Tibial artery (tissue), 4 donors: ENCODE measurements around the gene THADA.

Experiments
- DNase-seq, 2 donors: peaks; one replicate each; pipeline ENCODE4 v3.0.0-alpha.2; 2019
- H3K27ac ChIP-seq, 2 donors: fragments of 200-600 bp; sonication (generic) in 1 of 2; 1 replicate in 1 of 2; 2 replicates in 1 of 2; pipeline ENCODE4 v1.5.1; 2018 to 2019; ENCODE audit warnings: mild to moderate bottlenecking in 1 of 2
- H3K27me3 ChIP-seq, 2 donors: fragments of 200-600 bp; sonication (generic) in 1 of 2; one replicate each; pipeline versions ENCODE4 v1.5.1 to v1.6.0; 2016 to 2019
- H3K36me3 ChIP-seq, 3 donors: fragments of 200-600 bp; sonication (generic) in 2 of 3; one replicate each; pipeline ENCODE4 v1.5.1; 2016 to 2019; ENCODE audit warnings: mild to moderate bottlenecking in 2 of 3
- H3K4me1 ChIP-seq, 4 donors: fragments of 200-600 bp; sonication (generic) in 2 of 4; 1 replicate in 3 of 4; 2 replicates in 1 of 4; pipeline ENCODE4 v1.5.1; 2016 to 2019
- H3K4me3 ChIP-seq, 2 donors: fragments of 200-600 bp; sonication (generic) in 1 of 2; 1 replicate in 1 of 2; 2 replicates in 1 of 2; pipeline ENCODE4 v1.5.1; 2018 to 2019; ENCODE audit warnings: mild to moderate bottlenecking in 2 of 2
- H3K9me3 ChIP-seq, 3 donors: fragments of 200-600 bp; sonication (generic) in 1 of 3; one replicate each; pipeline ENCODE4 v1.5.1; 2016 to 2019
- intact Hi-C: fragments of 100-400 bp; cut with DNase I; formaldehyde crosslinking; loops from one replicate; pipeline ENCODE4 v1.15.0; 2023; ENCODE audit warnings: low total_unique reads
- TF ChIP-seq, protein P1 (sequence below), 2 experiments: fragments of 200-600 bp in 1 of 2; fragments of 450-650 bp in 1 of 2; IDR thresholded peaks; one replicate each; pipeline ENCODE4 v1.5.1; 2017 to 2019; ENCODE audit warnings: antibody characterized with exemption in 2 of 2, mild to moderate bottlenecking in 1 of 2, moderate library complexity in 1 of 2

The THADA gene

DNA sequence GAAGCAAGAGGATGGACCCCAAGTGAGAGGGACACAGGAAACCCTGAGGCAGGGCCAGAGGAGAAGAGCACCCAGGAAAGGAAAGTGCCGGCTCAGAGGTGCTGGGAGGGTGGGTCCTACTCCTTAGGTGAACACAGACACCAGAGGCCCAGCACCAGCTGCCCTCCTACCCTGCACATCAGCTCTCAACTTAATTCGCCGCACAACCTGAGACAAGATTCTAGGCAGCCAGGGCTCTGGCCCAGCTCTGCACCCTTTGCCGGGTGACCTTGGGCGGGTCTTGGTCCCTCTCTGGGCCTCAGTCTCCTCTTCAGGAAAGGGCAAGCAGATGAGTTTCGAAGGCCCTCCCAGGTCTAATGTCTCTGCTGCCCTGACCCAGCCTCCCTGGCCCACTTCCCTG, 397.6 kb downstream of the THADA start:
- no peaks in the 10 kb centered on the region for H3K27me3 ChIP-seq
- no peaks in the 10 kb centered on the region for H3K4me1 ChIP-seq
- H3K4me3 ChIP-seq: no peak overlapping the region
- no peaks in the 10 kb centered on the region for H3K36me3 ChIP-seq
- no peak for DNase-seq
- H3K9me3 ChIP-seq: no peaks in the 10 kb centered on the region
- intact Hi-C loops: no loop called here
- no peak overlapping the region for H3K27ac ChIP-seq
- TF ChIP-seq, protein P1, sequence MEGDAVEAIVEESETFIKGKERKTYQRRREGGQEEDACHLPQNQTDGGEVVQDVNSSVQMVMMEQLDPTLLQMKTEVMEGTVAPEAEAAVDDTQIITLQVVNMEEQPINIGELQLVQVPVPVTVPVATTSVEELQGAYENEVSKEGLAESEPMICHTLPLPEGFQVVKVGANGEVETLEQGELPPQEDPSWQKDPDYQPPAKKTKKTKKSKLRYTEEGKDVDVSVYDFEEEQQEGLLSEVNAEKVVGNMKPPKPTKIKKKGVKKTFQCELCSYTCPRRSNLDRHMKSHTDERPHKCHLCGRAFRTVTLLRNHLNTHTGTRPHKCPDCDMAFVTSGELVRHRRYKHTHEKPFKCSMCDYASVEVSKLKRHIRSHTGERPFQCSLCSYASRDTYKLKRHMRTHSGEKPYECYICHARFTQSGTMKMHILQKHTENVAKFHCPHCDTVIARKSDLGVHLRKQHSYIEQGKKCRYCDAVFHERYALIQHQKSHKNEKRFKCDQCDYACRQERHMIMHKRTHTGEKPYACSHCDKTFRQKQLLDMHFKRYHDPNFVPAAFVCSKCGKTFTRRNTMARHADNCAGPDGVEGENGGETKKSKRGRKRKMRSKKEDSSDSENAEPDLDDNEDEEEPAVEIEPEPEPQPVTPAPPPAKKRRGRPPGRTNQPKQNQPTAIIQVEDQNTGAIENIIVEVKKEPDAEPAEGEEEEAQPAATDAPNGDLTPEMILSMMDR (IDR thresholded peaks at IDR 0.05): no peak

DNA sequence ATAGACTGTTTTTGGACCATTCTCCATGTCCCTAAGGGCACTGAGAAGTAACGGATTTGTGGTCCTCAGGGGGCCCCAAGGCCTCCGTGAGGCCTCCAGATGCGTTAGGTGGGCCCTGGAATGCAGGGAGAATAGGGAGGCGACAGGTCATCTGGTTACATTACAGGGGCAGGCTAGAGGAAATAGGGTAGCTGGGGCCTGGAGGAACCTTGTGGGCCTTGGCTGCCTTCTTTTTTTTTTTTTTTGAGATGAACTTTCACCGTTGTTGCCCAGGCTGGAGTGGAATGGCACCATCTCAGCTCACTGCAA, 398.3 kb downstream of the THADA start:
- TF ChIP-seq, protein P1 (IDR thresholded peaks at IDR 0.05): no peak
- intact Hi-C loops: no loop called here
- Histone ChIP-seq H3K27ac (no peak overlapping the region), H3K36me3 (no peaks in the 10 kb centered on the region), H3K9me3 (no peaks in the 10 kb centered on the region), H3K4me3 (no peak overlapping the region), H3K27me3 (no peaks in the 10 kb centered on the region), H3K4me1 (no peaks in the 10 kb centered on the region)
- DNase-seq: no peak

DNA sequence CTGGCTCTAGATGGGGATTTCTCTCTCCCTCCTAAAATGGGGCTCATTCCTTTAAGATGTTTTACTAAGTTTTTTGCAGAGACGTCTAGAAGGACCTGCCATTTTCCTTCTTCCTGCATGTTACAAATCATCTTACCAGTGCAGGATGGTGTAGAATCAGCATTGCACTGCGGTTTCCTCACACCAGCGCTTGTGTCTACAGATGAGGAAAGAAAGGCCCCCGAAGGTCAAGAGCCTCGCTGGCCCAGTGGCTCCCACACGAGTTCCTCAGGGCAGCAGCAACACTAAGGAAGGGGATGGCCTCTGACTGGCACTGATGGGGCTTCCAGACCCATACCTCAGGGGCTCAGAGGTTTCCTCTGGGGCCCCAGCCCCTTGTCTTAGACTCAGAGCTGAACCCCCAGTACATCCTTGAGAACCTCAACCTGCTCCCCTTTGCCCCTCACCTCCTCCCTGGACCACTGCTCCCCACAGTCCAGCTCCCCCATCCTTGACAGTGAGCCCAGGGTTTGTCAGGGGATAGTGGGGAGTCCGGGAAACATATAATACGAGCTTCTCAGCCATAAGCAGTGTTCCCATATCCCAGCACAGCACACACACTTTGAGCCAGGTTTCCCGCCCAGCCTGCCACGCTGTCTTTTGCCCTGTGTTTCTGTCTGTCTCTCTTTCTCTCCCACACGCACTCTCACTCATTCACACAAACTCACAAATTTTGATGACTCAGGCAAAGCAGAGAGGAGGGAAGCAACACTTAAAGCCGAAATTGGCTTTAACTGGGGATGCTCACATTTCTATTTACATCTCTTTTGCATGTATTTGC, 398.9 kb downstream of the THADA start:
- Histone ChIP-seq H3K27me3 (no peaks in the 10 kb centered on the region), H3K36me3 (no peaks in the 10 kb centered on the region), H3K4me1 (no peaks in the 10 kb centered on the region), H3K27ac (no peak overlapping the region), H3K4me3 (no peak overlapping the region), H3K9me3 (no peaks in the 10 kb centered on the region)
- intact Hi-C loops: no loop called here
- TF ChIP-seq, protein P1 (IDR thresholded peaks at IDR 0.05): no peak
- DNase-seq: no peak

DNA sequence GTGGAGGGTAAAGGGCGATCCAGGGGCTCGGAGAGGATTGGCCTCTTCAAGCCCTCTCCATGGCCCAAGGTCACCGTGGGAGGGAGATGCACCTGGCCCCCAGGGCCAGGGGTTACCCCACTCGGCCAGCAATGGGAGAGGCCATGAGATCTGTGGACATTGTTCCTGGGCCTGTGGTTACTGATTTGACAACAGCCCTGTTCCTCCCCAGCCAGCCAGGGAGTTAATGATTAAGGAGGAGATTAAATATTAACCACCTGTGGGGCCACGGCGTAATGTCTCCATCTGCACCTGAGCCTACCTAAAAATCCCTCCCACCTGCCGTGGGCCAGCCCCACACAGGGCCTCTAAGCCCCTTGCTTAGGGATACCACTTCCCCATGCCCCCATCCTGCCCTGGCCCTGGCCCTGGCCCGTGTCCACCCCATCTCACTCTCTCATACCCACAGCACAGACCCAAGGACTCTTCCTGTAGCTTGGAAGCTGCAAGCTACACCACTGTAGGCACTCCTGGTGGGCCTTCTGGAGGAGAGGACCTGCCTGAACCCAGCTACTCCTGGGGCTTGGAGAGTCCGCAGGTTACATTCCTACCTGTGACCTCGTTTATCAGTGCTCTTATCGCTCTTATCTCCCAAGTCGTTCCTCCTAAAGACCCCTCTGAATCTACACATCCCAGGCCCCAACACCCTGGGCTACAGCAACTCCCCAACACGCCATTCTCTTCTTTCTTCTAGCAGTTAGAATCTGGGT, 401.5 kb downstream of the THADA start:
- Histone ChIP-seq H3K27ac (no peak overlapping the region), H3K36me3 (no peaks in the 10 kb centered on the region)

DNA sequence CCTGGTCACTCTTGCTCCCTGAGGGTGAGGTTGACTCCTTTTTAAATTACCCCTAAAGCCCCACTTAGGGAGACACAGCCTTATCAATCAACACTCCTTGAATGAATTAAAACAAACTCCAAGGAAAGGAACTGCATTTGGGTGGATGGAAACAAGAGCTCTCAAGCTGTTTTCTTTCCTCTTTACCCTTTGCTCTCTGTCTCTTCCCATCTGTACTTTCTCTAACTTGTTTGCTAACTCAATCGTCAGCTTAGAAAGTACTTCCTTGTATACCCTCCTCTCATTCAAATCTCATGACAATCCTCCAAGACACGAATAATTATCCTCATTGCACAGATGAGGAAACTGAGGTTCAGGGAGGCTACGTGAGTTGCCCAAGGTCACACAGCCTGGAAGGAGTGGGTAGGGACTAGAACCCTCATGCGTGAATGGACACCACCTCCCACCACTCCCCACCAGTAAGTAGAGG, 402.2 kb downstream of the THADA start:
- no peak overlapping the region for H3K4me3 ChIP-seq
- H3K27me3 ChIP-seq: no peaks in the 10 kb centered on the region
- no peaks in the 10 kb centered on the region for H3K4me1 ChIP-seq
- no peak for DNase-seq
- H3K36me3 ChIP-seq: no peaks in the 10 kb centered on the region
- H3K9me3 ChIP-seq: no peaks in the 10 kb centered on the region
- TF ChIP-seq, protein P1 (IDR thresholded peaks at IDR 0.05): no peak
- H3K27ac ChIP-seq: no peak overlapping the region
- intact Hi-C loops: no loop called here

More for the DNA sequence above, 401.5 kb downstream of the THADA start:
- intact Hi-C loops: no loop called here
- H3K9me3 ChIP-seq: no peaks in the 10 kb centered on the region
- H3K4me3 ChIP-seq: no peak overlapping the region
- TF ChIP-seq, protein P1 (IDR thresholded peaks at IDR 0.05): no peak
- DNase-seq: no peak
- no peaks in the 10 kb centered on the region for H3K27me3 ChIP-seq
- H3K4me1 ChIP-seq: no peaks in the 10 kb centered on the region
